Esophagus muscularis mucosa (tissue), 4 donors: Measurements from ENCODE around the gene NAE1.

ENCODE experiments used
- EP300 ChIP-seq: sonication (generic); formaldehyde crosslinking; IDR thresholded peaks from one replicate; pipeline ENCODE4 v1.6.1; 2017; ENCODE audit warnings: antibody characterized with exemption
- POLR2A ChIP-seq: fragments of 450-650 bp; IDR thresholded peaks from one replicate; pipeline ENCODE4 v1.6.1; 2017; ENCODE audit warnings: antibody characterized with exemption, moderate library complexity, mild to moderate bottlenecking, low read depth
- TF ChIP-seq, protein P1 (sequence below), 3 experiments: fragments of 200-600 bp in 2 of 3; fragments of 450-650 bp in 1 of 3; sonication (generic) in 2 of 3; IDR thresholded peaks; one replicate each; pipeline ENCODE4 v1.5.1; 2017 to 2019; ENCODE audit warnings: antibody characterized with exemption in 3 of 3, mild to moderate bottlenecking in 2 of 3, moderate library complexity in 1 of 3

DNA sequence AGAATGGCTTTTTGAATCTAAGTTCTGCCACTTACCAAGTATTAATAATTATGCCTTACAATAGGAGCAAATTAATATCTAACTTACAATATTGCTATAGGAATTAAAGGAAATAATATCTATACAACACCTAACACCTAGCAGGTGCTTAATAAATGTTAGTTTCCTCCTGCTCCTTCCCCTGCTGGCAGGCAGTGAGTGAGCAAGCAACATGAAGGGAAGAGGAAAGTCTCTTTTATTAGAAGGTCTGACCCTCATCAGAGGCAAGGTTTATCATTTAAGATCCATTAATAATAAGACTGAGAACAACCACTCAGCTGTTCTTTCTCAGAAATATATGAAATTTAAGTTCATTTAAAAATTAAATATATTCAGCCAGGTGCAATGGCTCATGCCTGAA, 72.7 kb downstream of the NAE1 start:
- TF ChIP-seq, protein P1, sequence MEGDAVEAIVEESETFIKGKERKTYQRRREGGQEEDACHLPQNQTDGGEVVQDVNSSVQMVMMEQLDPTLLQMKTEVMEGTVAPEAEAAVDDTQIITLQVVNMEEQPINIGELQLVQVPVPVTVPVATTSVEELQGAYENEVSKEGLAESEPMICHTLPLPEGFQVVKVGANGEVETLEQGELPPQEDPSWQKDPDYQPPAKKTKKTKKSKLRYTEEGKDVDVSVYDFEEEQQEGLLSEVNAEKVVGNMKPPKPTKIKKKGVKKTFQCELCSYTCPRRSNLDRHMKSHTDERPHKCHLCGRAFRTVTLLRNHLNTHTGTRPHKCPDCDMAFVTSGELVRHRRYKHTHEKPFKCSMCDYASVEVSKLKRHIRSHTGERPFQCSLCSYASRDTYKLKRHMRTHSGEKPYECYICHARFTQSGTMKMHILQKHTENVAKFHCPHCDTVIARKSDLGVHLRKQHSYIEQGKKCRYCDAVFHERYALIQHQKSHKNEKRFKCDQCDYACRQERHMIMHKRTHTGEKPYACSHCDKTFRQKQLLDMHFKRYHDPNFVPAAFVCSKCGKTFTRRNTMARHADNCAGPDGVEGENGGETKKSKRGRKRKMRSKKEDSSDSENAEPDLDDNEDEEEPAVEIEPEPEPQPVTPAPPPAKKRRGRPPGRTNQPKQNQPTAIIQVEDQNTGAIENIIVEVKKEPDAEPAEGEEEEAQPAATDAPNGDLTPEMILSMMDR (IDR thresholded peaks at IDR 0.05) = no peak
- no peak for TF ChIP-seq POLR2A
- no peak for TF ChIP-seq EP300
